ENCODE results near the gene TNFRSF8.
"Not testable (repeated sequence)": the region's sequence is repeated elsewhere in the genome, so short reads cannot be mapped to it uniquely, and the experiment has no call there.

TNFRSF8 gene

GRCh38 chr1:12096615-12097014 lies 33.5 kb downstream of the TNFRSF8 start:
- DNase-seq: no peak
- TF ChIP-seq POLR2A (IDR thresholded peaks at IDR 0.05; ENCODE audit: low read length) (no peak), GATA1 (IDR thresholded peaks at IDR 0.05; ENCODE audit: low read depth, low read length) (no peak)

GRCh38 chr1:12097321-12097720 lies 34.2 kb downstream of the TNFRSF8 start:
- TF ChIP-seq GATA1 (IDR thresholded peaks at IDR 0.05; ENCODE audit: low read depth, low read length): no peak
- TF ChIP-seq POLR2A (IDR thresholded peaks at IDR 0.05; ENCODE audit: low read length): no peak
- DNase-seq: no peak

DNA sequence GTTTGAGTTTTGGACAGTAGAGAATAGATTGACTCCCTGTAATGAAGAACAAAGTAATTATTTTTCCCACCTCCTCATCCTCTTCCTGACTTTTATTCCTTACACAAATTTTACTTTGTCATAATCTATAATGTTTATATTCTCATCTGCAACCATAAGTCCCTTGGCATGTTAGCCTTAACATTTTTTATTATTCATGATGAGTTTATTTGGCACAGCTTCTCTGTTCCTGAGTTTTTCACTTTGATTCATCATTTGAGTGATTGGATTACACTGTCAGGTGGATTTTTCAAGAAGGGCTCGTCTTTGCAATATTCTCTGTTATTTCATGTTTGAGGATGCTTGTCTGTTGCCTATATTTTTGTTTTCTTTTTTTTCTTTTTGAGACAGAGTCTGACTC lies 35.7 kb downstream of the TNFRSF8 start:
- no peak for DNase-seq
- TF ChIP-seq GATA1 (IDR thresholded peaks at IDR 0.05; ENCODE audit: low read depth, low read length): no peak
- TF ChIP-seq POLR2A (IDR thresholded peaks at IDR 0.05; ENCODE audit: low read length): no peak

DNA sequence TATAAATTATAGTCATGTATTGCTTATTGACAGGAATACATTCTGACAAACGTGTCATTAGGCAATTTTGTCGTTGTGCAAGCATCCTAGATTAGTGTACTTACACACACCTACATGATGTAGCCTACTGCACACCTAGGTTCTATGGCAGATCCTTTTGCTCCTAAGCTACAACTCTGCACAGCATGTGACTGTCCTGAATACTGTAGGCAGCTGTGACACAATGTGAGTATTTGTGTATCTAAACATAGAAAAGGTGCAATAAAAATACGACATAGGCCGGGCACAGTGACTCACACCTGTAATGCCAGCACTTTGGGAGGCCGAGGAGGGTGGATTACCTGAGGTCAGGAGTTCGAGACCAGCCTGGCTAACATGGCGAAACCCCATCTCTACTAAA lies 36.5 kb downstream of the TNFRSF8 start:
- TF ChIP-seq POLR2A (IDR thresholded peaks at IDR 0.05; ENCODE audit: low read length) (no peak), GATA1 (IDR thresholded peaks at IDR 0.05; ENCODE audit: low read depth, low read length) (no peak)
- no peak for DNase-seq

- DNase-seq: no peak
- TF ChIP-seq POLR2A (IDR thresholded peaks at IDR 0.05; ENCODE audit: low read length): no peak
These were observed 37.0 kb downstream of the TNFRSF8 start for GRCh38 chr1:12100071-12100470.

GRCh38 chr1:12101120-12101519 lies 38.0 kb downstream of the TNFRSF8 start:
- DNase-seq: not testable (repeated sequence)

DNA sequence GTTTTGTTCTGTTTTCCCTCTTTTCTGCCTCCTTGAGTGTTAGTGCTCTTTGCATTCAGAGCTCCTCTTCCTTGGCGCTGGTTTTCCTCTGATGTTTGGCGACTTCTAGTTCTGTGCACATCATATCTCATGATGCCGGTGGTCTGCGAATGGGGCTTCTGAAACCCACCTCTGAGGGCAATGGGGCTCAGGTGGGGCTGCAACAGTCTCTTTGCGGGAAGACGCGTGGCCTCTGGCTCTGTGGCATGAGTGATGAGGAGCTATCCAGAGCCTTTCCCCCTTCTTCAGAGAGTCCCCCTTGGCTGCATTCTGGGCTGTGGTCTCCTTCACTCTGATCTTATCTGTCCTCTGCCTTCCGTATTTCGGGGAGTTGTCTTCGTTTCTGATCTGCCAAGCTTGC lies 39.0 kb downstream of the TNFRSF8 start:
- TF ChIP-seq GATA1 (IDR thresholded peaks at IDR 0.05; ENCODE audit: low read depth, low read length) (no peak), POLR2A (IDR thresholded peaks at IDR 0.05; ENCODE audit: low read length) (no peak)
- DNase-seq: no peak

DNA sequence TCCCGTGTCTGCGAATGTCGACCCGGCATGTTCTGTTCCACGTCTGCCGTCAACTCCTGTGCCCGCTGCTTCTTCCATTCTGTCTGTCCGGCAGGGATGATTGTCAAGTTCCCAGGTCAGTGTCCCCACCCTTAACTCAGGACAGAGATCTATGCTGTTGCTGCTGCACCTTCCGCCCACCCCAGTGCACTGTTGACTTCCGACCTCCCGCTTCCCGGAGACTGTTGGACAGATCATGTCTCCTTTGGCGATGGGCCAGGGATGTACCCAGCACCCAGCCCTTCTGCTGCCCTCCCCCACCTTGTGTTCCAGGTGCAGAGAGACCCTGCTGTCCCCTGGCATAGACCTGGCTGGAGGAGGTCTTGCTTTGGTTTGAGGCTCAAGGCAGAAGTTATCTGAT lies 41.3 kb downstream of the TNFRSF8 start:
- DNase-seq: no peak
- TF ChIP-seq GATA1 (IDR thresholded peaks at IDR 0.05; ENCODE audit: low read depth, low read length) (no peak), POLR2A (IDR thresholded peaks at IDR 0.05; ENCODE audit: low read length) (no peak)

GRCh38 chr1:12106153-12106552 lies 43.0 kb downstream of the TNFRSF8 start:
- no peak for TF ChIP-seq GATA1 (IDR thresholded peaks at IDR 0.05; ENCODE audit: low read depth, low read length)
- TF ChIP-seq POLR2A (IDR thresholded peaks at IDR 0.05; ENCODE audit: low read length): no peak
- no peak for DNase-seq

- DNase-seq: peak in 1 of 2 experiments; percentile 5
These were observed 43.8 kb downstream of the TNFRSF8 start for GRCh38 chr1:12106861-12107260.

GRCh38 chr1:12107718-12108117 lies 44.6 kb downstream of the TNFRSF8 start:
- DNase-seq: no peak
- TF ChIP-seq GATA1 (IDR thresholded peaks at IDR 0.05; ENCODE audit: low read depth, low read length) (no peak), POLR2A (IDR thresholded peaks at IDR 0.05; ENCODE audit: low read length) (no peak)

DNA sequence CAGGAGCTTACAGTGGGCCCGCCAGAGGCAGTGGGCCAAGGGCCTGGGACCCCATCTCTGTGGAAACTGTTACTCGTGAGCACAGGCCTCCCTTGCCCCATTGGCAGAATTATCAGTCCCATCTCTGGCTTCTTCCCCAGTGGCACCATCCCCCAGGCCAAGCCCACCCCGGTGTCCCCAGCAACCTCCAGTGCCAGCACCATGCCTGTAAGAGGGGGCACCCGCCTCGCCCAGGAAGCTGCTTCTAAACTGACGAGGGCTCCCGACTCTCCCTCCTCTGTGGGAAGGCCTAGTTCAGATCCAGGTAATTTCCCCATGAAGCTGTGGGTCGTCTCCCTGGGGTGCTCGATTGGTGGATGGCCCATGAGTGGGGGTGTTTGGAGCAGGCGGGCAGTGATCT lies 46.8 kb downstream of the TNFRSF8 start:
- no peak for TF ChIP-seq GATA1 (IDR thresholded peaks at IDR 0.05; ENCODE audit: low read depth, low read length)
- no peak for TF ChIP-seq POLR2A (IDR thresholded peaks at IDR 0.05; ENCODE audit: low read length)
- no peak for DNase-seq

DNA sequence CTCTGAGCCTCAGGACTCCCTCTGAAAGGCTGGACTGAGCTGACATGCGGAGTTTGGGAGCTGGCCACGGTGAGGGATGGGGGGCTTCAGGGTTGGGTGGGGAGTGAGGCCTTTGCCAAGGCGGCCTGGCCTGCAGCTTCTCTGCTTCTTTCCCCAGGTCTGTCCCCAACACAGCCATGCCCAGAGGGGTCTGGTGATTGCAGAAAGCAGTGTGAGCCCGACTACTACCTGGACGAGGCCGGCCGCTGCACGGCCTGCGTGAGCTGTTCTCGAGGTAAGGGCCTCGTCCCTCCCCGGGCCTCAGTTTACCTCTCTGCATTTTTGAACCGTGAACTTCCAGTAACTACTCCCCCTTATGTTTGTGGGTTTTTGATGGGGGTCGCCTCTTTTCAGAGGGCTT lies 48.6 kb downstream of the TNFRSF8 start:
- TF ChIP-seq GATA1 (IDR thresholded peaks at IDR 0.05; ENCODE audit: low read depth, low read length) (no peak), POLR2A (IDR thresholded peaks at IDR 0.05; ENCODE audit: low read length) (no peak)
- no peak for DNase-seq

GRCh38 chr1:12112711-12113161 lies 49.6 kb downstream of the TNFRSF8 start:
- DNase-seq: no peak
- TF ChIP-seq GATA1 (IDR thresholded peaks at IDR 0.05; ENCODE audit: low read depth, low read length) (no peak), POLR2A (IDR thresholded peaks at IDR 0.05; ENCODE audit: low read length) (no peak)

- no peak for DNase-seq
- no peak for TF ChIP-seq GATA1 (IDR thresholded peaks at IDR 0.05; ENCODE audit: low read depth, low read length)
- no peak for TF ChIP-seq POLR2A (IDR thresholded peaks at IDR 0.05; ENCODE audit: low read length)
These were observed 50.6 kb downstream of the TNFRSF8 start for GRCh38 chr1:12113433-12114339.

GRCh38 chr1:12114340-12114683 lies 51.2 kb downstream of the TNFRSF8 start:
- TF ChIP-seq GATA1 (IDR thresholded peaks at IDR 0.05; ENCODE audit: low read depth, low read length) (no peak), POLR2A (IDR thresholded peaks at IDR 0.05; ENCODE audit: low read length) (no peak)
- DNase-seq: no peak

Measured in erythroblast (primary cell).